HepG2 (cell line): ENCODE results near the gene SPI1. TPM values are rescaled to one million over a fixed set of nuclear protein-coding genes. Genes with fewer than 3 reads are reported as not detected.
A peak's percentile ranks its signal among the peaks of the same experiment; 100 is the strongest.

ENCODE experiments used
- CHD2 ChIP-seq: IDR thresholded peaks from 2 replicates; pipeline ENCODE4 v1.6.1; 2011; ENCODE audit warnings: low read depth, low read length, improper control_type of control experiment
- DMAP1 ChIP-seq: IDR thresholded peaks from 2 replicates; pipeline ENCODE4 v1.6.1; 2016
- KDM2A ChIP-seq: sonication (generic); formaldehyde crosslinking; IDR thresholded peaks from 2 replicates; pipeline ENCODE4 v1.4.0; 2020; ENCODE audit warnings: low read depth, missing genetic modification reagents, borderline replicate concordance
- NFKB2 ChIP-seq: sonication (generic); formaldehyde crosslinking; IDR thresholded peaks from 2 replicates; pipeline ENCODE4 v1.4.0; 2020; ENCODE audit warnings: missing genetic modification reagents, borderline replicate concordance
- PHF21A ChIP-seq: sonication (generic); formaldehyde crosslinking; IDR thresholded peaks from 2 replicates; pipeline ENCODE4 v1.5.0; 2020; ENCODE audit warnings: mild to moderate bottlenecking, missing genetic modification reagents
- SIX4 ChIP-seq: sonication (generic); formaldehyde crosslinking; IDR thresholded peaks from 2 replicates; pipeline ENCODE4 v1.4.0; 2020; ENCODE audit warnings: missing genetic modification reagents
- SMAD1 ChIP-seq: sonication (generic); formaldehyde crosslinking; IDR thresholded peaks from 2 replicates; pipeline ENCODE4 v1.4.0; 2020; ENCODE audit warnings: missing genetic modification reagents, low read depth, mild to moderate bottlenecking, borderline replicate concordance
- SNAPC4 ChIP-seq: sonication (generic); formaldehyde crosslinking; IDR thresholded peaks from 2 replicates; pipeline ENCODE4 v1.4.0; 2020; ENCODE audit warnings: mild to moderate bottlenecking, missing genetic modification reagents
- SPEN ChIP-seq: sonication (generic); formaldehyde crosslinking; IDR thresholded peaks from 2 replicates; pipeline ENCODE4 v1.5.1; 2020; ENCODE audit warnings: low read depth, mild to moderate bottlenecking, missing genetic modification reagents
- TFDP1 ChIP-seq: IDR thresholded peaks from 2 replicates; pipeline ENCODE4 v1.6.1; 2016; ENCODE audit warnings: missing compliant biosample characterization, missing genetic modification reagents, borderline replicate concordance
- THYN1 ChIP-seq: sonication (generic); formaldehyde crosslinking; IDR thresholded peaks from 2 replicates; pipeline ENCODE4 v1.8.1; 2023; ENCODE audit warnings: low read depth, mild to moderate bottlenecking, moderate library complexity, missing genetic modification reagents, borderline replicate concordance
- ZNF143 ChIP-seq: sonication (generic); formaldehyde crosslinking; IDR thresholded peaks from 2 replicates; pipeline ENCODE4 v1.4.0; 2020; ENCODE audit warnings: missing genetic modification reagents
- ZNF501 ChIP-seq: sonication (generic); formaldehyde crosslinking; IDR thresholded peaks from 2 replicates; pipeline ENCODE4 v1.5.1; 2020; ENCODE audit warnings: mild to moderate bottlenecking, moderate library complexity, missing genetic modification reagents
- ZNF564 ChIP-seq: sonication (generic); formaldehyde crosslinking; IDR thresholded peaks from 2 replicates; pipeline ENCODE4 v1.8.1; 2023; ENCODE audit warnings: mild to moderate bottlenecking, missing genetic modification reagents
- ZNF576 ChIP-seq: sonication (generic); formaldehyde crosslinking; IDR thresholded peaks from 2 replicates; pipeline ENCODE4 v1.4.0; 2020; ENCODE audit warnings: mild to moderate bottlenecking, missing genetic modification reagents
- ZNF724P ChIP-seq: sonication (generic); formaldehyde crosslinking; IDR thresholded peaks from 2 replicates; pipeline ENCODE4 v1.8.0; 2022; ENCODE audit warnings: missing genetic modification reagents, borderline replicate concordance
- ZNF883 ChIP-seq: sonication (generic); formaldehyde crosslinking; IDR thresholded peaks from 2 replicates; pipeline ENCODE4 v1.5.1; 2020; ENCODE audit warnings: mild to moderate bottlenecking, missing genetic modification reagents; ENCODE audit errors: not compliant biosample characterization
- polyA plus RNA-seq, 8 experiments: library from polyadenylated mRNA; depleted of rRNA in 3 of 8; stranded (reverse) in 7 of 8; unstranded in 1 of 8; fragments of >200 nt; fragmentation: Illumina TruSeq in 4 of 8; extraction: Trizol in 4 of 8; gene quantifications; 2 replicates each; pipeline versions ENCODE4 v1.2.1 to v1.2.3, GENCODE V29; 2011 to 2016; ENCODE audit warnings: low read depth in 4 of 8, missing spikeins in 1 of 8, mixed read lengths in 1 of 8; ENCODE audit not compliant: insufficient read depth in 1 of 8
- total RNA-seq, 5 experiments: library from RNA; depleted of rRNA; stranded (reverse); fragments of >200 nt; fragmentation: Illumina TruSeq; extraction: Trizol; gene quantifications; 2 replicates each; pipeline ENCODE4 v1.2.3, GENCODE V29; 2016; ENCODE audit warnings: low read depth in 1 of 5
- TF ChIP-seq, protein P1 (sequence below): sonication (generic); formaldehyde crosslinking; IDR thresholded peaks from 2 replicates; pipeline ENCODE4 v1.8.0; 2022; ENCODE audit warnings: missing genetic modification reagents, mild to moderate bottlenecking, inconsistent platforms, borderline replicate concordance
- TF ChIP-seq, protein P2 (sequence below): sonication (generic); formaldehyde crosslinking; conservative IDR thresholded peaks from 2 replicates; pipeline ENCODE4 v1.8.1; 2023; ENCODE audit warnings: missing genetic modification reagents

Gene SPI1
- total and polyA plus RNA-seq, 2 of the 13 experiments (the other 11 are each of a cell fraction or from before 2014, with no cell fraction given): not detected

GRCh38 chr11:47426062-47426956, 48.0 kb upstream of the SPI1 start, which contains the start of gene PSMC3 (continued):
- TF ChIP-seq ZNF724P (CRISPR knock-in tag) (0 out of 2 replicates have a peak, but pooled peaks have one; percentile 50), ZNF883 (no peak), DMAP1 (CRISPR knock-in tag) (peak; percentile 86), ZNF501 (CRISPR knock-in tag) (peak; percentile 60), SNAPC4 (CRISPR knock-in tag) (0 out of 2 replicates have a peak, but pooled peaks have one; percentile 31), NFKB2 (peak; percentile 45; the same call in 1 of the 2 replicates), KDM2A (CRISPR knock-in tag) (peak; percentile 42; the same call in 1 of the 2 replicates), ZNF576 (CRISPR knock-in tag) (no peak), SMAD1 (CRISPR knock-in tag) (0 out of 2 replicates have a peak, but pooled peaks have one; percentile 43), SPEN (CRISPR knock-in tag) (peak; percentile 94), SIX4 (CRISPR knock-in tag) (0 out of 2 replicates have a peak, but pooled peaks have one; percentile 20), THYN1 (CRISPR knock-in tag) (no peak), CHD2 (peak; percentile 14; the same call in 1 of the 2 replicates), PHF21A (CRISPR knock-in tag) (peak; percentile 66; the same call in 1 of the 2 replicates), TFDP1 (CRISPR knock-in tag) (peak; percentile 96; the same call in 1 of the 2 replicates), ZNF564 (CRISPR knock-in tag) (peak; percentile 62; the same call in 1 of the 2 replicates), ZNF143 (CRISPR knock-in tag) (peak; percentile 93)
- TF ChIP-seq, protein P1, sequence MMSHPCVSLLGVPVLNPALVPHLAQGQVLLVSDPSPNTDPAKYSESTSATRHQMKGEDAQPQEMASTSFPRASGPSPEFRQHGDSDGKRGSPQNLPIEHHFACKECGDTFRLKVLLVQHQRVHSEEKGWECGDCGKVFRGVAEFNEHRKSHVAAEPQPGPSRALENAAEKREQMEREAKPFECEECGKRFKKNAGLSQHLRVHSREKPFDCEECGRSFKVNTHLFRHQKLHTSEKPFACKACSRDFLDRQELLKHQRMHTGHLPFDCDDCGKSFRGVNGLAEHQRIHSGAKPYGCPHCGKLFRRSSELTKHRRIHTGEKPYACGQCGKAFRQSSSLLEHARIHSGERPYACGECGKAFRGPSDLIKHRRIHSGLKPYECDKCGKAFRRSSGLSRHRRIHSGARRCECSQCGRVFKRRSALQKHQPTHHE (CRISPR knock-in tag): no peak; the same call in 1 of the 2 replicates
- TF ChIP-seq, protein P2, sequence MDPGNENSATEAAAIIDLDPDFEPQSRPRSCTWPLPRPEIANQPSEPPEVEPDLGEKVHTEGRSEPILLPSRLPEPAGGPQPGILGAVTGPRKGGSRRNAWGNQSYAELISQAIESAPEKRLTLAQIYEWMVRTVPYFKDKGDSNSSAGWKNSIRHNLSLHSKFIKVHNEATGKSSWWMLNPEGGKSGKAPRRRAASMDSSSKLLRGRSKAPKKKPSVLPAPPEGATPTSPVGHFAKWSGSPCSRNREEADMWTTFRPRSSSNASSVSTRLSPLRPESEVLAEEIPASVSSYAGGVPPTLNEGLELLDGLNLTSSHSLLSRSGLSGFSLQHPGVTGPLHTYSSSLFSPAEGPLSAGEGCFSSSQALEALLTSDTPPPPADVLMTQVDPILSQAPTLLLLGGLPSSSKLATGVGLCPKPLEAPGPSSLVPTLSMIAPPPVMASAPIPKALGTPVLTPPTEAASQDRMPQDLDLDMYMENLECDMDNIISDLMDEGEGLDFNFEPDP (CRISPR knock-in tag): no peak
